ENCODE data around the gene EIF2S2. TPM values are rescaled to one million over a fixed set of nuclear protein-coding genes. Genes with fewer than 3 reads are reported as not detected.

Gene EIF2S2
- total and polyA plus RNA-seq, 4 donors = 30.8 to 37.9 (median 31.5) TPM

DNA sequence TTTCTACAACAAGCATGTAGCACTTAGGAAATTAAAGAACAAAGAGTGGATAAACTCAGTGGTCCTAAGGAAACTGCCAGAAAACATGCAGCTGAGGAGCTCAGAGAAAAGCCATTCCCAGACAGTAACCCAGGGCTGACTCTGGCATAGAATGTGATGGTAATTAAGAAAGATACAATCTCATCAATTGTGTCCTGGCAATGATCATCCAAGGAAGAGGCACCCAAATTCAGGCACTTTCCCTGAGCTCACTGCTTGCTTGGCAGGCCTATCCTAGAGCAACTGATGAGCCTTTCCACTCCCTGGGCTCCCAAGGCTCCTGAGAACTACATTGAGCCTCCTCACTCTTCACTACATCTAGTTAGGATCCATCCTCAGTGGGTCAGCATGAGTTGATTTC, 16.2 kb downstream of the EIF2S2 start (continued):
- TF ChIP-seq NR2F2 (IDR thresholded peaks at IDR 0.05) = no peak
- TF ChIP-seq, protein P1, sequence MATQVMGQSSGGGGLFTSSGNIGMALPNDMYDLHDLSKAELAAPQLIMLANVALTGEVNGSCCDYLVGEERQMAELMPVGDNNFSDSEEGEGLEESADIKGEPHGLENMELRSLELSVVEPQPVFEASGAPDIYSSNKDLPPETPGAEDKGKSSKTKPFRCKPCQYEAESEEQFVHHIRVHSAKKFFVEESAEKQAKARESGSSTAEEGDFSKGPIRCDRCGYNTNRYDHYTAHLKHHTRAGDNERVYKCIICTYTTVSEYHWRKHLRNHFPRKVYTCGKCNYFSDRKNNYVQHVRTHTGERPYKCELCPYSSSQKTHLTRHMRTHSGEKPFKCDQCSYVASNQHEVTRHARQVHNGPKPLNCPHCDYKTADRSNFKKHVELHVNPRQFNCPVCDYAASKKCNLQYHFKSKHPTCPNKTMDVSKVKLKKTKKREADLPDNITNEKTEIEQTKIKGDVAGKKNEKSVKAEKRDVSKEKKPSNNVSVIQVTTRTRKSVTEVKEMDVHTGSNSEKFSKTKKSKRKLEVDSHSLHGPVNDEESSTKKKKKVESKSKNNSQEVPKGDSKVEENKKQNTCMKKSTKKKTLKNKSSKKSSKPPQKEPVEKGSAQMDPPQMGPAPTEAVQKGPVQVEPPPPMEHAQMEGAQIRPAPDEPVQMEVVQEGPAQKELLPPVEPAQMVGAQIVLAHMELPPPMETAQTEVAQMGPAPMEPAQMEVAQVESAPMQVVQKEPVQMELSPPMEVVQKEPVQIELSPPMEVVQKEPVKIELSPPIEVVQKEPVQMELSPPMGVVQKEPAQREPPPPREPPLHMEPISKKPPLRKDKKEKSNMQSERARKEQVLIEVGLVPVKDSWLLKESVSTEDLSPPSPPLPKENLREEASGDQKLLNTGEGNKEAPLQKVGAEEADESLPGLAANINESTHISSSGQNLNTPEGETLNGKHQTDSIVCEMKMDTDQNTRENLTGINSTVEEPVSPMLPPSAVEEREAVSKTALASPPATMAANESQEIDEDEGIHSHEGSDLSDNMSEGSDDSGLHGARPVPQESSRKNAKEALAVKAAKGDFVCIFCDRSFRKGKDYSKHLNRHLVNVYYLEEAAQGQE (IDR thresholded peaks at IDR 0.05) = no peak

DNA sequence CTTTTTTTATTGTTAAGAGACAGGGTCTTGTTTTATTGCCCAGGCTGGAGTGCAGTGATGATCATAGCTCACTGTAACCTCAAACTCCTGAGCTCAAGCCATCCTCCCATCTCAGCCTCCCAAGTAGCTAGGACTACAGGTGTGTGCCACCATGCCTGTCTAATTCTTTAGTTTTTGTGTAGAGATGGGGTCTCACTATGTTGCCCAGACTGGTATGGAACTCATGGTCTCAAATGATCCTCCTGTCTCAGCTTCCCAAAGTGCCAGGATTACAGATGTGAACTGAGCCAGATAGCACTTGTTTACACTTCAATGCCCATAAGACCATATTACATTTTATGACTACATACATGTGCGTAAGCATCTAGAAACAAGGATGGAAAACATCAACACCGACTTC, 18.1 kb downstream of the EIF2S2 start:
- H3K27me3 ChIP-seq (ENCODE audit: control insufficient read depth in 4 of 4, insufficient read depth in 4 of 4, low read length in 3 of 4) = no peaks in the 10 kb centered on the region
- H3K9ac ChIP-seq (ENCODE audit: low read depth in 1 of 2, low read length in 2 of 2) = no peak overlapping the region
- H3K36me3 ChIP-seq (ENCODE audit: control insufficient read depth in 4 of 4, insufficient read depth in 3 of 4, low read depth in 1 of 4, low read length in 3 of 4) = peaks cover 23 to 80% (median 66%) of the 10 kb centered on the region in 4 donors
- 92% methylated on average over 2 of the region's 2 CpGs for WGBS
- TF ChIP-seq HNF4A (conservative IDR thresholded peaks at IDR 0.05) = no peak
- no peak for TF ChIP-seq TAF1 (conservative IDR thresholded peaks at IDR 0.05)
- TF ChIP-seq FOXA1 (IDR thresholded peaks at IDR 0.05) = no peak
- no peak for TF ChIP-seq MAX (IDR thresholded peaks at IDR 0.05)
- TF ChIP-seq JUND (IDR thresholded peaks at IDR 0.05) = no peak
- TF ChIP-seq YY1 (IDR thresholded peaks at IDR 0.05) = no peak
- TF ChIP-seq, protein P1 (IDR thresholded peaks at IDR 0.05) = no peak
- TF ChIP-seq ZBTB33 (IDR thresholded peaks at IDR 0.05) = no peak
- TF ChIP-seq RXRA (IDR thresholded peaks at IDR 0.05) = no peak
- TF ChIP-seq, protein P2, sequence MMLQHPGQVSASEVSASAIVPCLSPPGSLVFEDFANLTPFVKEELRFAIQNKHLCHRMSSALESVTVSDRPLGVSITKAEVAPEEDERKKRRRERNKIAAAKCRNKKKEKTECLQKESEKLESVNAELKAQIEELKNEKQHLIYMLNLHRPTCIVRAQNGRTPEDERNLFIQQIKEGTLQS (IDR thresholded peaks at IDR 0.05) = no peak
- no peak for DNase-seq (ENCODE audit: low spot score)
- H3K27ac ChIP-seq (ENCODE audit: low read depth in 1 of 2, low read length in 2 of 2) = no peak overlapping the region
- no peaks in the 10 kb centered on the region for H3K4me1 ChIP-seq (ENCODE audit: control insufficient read depth in 4 of 4, insufficient read depth in 4 of 4, low read length in 3 of 4)
- H3K4me3 ChIP-seq (ENCODE audit: low read depth in 1 of 3, low read length in 3 of 3) = no peak overlapping the region
- no peaks in the 10 kb centered on the region for H3K9me3 ChIP-seq (ENCODE audit: control insufficient read depth in 4 of 4, low read length in 3 of 4)

Measured in liver (tissue), 9 donors.